HK-2 (cell line): ENCODE data around the gene FBXO41.

ENCODE experiments used
- DNase-seq: peaks from one replicate; pipeline ENCODE4 v3.0.0-alpha.2; 2018; ENCODE audit not compliant: unreplicated experiment

The FBXO41 gene, protein sequence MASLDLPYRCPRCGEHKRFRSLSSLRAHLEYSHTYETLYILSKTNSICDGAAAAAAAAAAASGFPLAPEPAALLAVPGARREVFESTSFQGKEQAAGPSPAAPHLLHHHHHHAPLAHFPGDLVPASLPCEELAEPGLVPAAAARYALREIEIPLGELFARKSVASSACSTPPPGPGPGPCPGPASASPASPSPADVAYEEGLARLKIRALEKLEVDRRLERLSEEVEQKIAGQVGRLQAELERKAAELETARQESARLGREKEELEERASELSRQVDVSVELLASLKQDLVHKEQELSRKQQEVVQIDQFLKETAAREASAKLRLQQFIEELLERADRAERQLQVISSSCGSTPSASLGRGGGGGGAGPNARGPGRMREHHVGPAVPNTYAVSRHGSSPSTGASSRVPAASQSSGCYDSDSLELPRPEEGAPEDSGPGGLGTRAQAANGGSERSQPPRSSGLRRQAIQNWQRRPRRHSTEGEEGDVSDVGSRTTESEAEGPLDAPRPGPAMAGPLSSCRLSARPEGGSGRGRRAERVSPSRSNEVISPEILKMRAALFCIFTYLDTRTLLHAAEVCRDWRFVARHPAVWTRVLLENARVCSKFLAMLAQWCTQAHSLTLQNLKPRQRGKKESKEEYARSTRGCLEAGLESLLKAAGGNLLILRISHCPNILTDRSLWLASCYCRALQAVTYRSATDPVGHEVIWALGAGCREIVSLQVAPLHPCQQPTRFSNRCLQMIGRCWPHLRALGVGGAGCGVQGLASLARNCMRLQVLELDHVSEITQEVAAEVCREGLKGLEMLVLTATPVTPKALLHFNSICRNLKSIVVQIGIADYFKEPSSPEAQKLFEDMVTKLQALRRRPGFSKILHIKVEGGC

GRCh38 chr2:73284296-73285158 is at the start of gene FBXO41:
FBXO41 (minus strand) TSS chr2:73284478; CDS start chr2:73269630, 14,848 bp downstream.
- DNase-seq, result peak; percentile 66

DNA sequence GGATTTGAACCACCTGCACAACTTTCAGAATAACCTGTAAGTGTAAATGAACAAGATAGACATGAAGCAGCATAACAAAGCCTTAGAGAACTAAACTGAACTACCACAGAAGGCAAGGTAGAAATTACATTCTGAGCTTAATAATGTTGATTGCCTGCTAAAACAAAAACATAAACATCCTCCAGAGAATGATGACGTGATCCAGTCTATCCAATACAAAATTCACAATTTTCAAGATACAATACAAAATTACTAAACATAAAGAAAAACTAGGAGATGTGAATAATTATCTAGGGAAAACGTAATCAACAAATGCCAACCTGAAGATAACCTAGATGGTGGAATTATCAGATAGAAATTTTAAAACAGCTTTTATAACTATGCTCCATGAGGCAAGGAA is 49.8 kb upstream of the FBXO41 start:
- DNase-seq, result no peak

- no peak for DNase-seq
Observed at GRCh38 chr2:73333564-73333963, 49.3 kb upstream of the FBXO41 start.

DNA sequence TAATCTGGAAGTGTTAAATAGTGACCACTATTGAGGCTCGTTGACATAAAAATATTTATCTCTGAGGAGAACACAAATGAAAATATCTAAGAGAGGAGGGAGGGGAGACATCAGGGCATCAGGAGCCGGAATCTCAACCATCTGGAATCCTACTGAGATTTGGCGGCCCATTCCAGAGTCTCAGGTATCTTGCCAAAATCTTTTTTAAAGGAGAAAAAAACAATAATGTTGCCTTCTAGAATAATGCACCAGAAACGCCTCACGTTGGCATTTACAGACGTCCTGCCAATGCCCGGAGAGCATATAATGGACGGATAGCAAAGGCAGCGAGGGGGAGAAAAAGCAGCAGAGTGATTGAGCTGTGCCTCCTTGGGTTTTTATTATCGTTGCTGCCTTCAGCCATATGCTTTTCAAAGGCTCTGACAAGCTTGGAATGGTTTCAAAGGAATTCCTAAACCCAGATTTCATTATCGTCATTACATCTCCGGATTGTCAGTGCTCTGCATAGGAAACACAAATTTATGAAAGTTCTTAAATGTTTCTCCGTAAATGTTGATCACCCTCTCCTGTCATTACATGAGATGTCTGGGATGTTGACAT is 39.9 kb upstream of the FBXO41 start:
- no peak for DNase-seq

- no peak for DNase-seq
Observed at GRCh38 chr2:73323551-73323950, 39.3 kb upstream of the FBXO41 start.

DNA sequence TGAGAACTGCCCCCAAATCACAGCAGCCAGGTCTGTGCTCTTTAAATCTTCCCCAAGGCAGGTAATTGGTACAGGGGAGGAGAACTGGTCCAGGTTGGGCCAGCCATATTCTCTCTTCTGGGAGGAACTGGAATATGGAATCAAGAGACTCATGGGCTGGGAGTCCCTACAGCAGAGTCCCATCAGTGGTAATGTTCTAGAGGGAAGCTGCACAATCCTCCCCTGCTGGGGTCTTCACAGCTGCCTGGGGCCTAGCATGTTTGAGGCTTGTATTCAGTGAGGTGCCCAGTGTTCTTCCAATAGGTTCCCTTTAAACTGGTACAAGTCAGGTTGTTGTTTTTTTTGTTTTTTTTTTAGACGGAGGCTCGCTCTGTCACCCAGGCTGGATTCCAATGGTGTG is 30.2 kb upstream of the FBXO41 start:
- no peak for DNase-seq

DNA sequence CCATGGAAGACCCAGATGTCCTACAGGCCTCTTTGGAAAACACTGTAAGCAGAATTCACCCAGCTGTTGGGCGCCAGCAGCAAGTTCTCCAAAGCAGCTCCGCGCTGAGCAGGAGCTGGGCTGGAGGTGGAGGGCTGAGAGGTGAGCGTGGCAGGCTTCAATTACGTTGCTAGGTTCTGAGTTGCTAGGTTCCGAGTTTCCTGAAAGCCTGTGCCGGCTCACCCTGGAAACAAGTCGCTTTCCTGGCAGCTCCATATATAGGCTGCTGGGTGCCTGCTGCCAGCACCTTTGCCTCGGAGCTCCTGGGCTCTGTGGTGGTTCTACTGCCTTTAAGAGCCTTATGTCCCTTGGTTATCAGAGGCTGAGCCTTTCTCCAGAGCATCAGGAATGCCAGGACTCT is 23.4 kb upstream of the FBXO41 start:
- no peak for DNase-seq

DNA sequence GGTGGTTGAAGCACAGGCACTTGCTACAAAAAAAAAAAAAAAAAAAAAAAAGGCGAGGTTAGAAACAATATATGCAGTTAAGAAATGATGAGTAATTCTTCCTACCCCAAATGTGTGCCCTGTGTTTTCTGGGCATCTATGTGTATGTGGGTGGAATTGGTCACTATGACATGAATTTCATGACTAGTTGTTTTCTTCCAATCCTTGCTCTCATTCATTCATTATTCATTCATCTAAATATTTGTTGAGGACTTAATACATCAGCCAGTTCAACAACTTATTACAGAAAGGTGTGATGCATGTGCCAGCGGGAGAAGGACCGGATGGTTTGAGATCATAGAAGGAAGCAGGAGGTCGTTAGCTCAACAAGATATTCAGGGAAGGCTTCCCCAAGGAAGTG is 17.4 kb upstream of the FBXO41 start:
- DNase-seq, result no peak

GRCh38 chr2:73300926-73301325 is 16.6 kb upstream of the FBXO41 start:
- no peak for DNase-seq

- no peak for DNase-seq
Observed at GRCh38 chr2:73297586-73297985, 13.3 kb upstream of the FBXO41 start.

- no peak for DNase-seq
Observed at GRCh38 chr2:73297151-73297559, 12.9 kb upstream of the FBXO41 start.

DNA sequence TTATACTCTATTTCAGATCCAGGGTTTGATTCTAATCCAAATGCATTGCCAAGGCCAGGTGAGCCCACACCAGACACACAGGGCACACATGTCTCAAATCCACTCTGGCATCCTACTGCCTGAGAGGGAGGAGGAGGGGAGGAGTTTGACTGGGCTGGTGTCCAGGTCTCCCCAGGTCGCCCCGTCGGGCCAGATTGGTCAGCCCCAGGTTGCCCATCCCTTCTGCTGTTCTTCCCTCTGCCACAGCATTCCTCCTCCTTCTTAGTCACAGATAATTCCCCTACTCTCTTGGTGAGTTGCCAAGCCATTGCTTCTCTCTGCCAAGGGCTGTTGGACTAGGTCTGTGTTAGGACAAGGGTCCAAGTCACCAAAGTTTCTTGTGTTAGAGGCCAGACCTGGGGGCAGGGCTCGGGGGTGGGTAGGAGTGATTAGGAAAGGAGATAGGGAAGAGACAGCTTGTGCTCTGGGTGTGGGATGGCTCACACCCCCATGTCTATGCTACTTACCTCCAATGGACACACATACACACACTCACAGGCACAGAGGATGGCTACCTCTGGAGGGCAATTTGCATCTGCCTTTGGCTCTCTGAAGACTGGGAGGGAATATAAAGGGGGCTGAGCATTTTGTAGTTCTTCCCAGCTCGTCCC is 11.6 kb upstream of the FBXO41 start:
- no peak for DNase-seq

GRCh38 chr2:73294239-73294638 is 10.0 kb upstream of the FBXO41 start:
- no peak for DNase-seq

GRCh38 chr2:73293534-73294171 is 9.4 kb upstream of the FBXO41 start, which contains the start of gene EGR4:
EGR4 (minus strand) TSS chr2:73293548; CDS start chr2:73293317, 231 bp downstream.
- DNase-seq, result peak; percentile 42

DNA sequence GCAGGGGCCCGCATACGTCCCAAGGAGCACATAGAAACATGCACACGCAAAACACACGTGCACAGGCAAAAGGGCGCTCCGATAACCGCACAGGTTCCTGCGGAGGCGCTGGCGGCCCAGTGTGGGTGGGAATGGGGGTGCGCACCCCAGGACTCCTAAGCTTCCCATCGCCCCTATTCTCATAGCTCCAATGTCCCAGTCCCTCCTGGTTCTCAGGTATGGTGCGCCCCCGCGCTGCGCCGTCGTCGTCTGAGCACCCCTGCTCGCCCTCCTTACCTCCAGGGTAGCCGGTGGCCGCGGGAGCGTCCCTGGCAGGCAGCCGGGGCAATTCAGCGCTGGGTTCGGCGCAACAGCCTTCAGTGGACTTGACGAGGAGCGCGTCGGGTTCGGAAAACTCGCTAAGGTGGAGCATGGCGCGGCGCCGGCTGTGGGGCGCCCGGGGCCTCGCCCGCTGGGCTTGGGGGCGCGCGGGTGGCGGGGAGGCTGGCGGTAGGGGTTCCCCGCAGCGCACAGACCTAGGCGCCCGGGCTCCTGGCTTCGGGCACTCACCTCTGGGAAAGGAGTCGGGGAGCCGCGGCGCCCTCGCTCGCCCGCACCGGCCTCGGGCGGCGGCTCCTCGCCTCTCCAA is 8.7 kb upstream of the FBXO41 start:
- no peak for DNase-seq

DNA sequence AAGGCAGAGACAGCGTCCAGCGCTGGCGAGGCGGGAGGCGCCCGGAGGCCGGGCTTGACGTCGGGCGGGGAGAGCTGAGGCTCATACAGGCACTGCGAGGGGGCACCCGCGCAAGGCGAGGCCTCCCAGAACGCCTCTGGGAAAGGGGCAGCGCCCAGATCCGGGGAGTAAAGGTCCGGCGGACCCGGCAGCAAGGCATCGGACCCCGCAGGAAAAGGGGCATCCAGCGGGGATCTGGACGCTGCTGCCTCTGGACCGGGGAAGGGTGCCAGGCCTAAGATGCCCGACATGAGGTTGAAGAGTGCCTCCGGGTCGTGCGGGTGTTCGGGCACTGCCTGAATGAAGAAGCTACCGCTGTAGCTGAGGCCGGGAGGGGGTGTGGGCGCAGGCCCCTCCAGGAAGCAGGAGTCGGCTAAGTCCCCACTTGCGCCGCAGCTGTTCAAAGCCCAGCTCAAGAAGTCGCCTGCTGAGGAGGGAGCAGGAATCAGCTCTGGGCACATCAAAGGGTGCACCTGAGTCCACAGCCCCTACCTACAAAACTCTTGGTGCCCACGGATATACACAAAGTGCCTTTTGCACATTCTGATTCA is 8.1 kb upstream of the FBXO41 start:
- no peak for DNase-seq

DNA sequence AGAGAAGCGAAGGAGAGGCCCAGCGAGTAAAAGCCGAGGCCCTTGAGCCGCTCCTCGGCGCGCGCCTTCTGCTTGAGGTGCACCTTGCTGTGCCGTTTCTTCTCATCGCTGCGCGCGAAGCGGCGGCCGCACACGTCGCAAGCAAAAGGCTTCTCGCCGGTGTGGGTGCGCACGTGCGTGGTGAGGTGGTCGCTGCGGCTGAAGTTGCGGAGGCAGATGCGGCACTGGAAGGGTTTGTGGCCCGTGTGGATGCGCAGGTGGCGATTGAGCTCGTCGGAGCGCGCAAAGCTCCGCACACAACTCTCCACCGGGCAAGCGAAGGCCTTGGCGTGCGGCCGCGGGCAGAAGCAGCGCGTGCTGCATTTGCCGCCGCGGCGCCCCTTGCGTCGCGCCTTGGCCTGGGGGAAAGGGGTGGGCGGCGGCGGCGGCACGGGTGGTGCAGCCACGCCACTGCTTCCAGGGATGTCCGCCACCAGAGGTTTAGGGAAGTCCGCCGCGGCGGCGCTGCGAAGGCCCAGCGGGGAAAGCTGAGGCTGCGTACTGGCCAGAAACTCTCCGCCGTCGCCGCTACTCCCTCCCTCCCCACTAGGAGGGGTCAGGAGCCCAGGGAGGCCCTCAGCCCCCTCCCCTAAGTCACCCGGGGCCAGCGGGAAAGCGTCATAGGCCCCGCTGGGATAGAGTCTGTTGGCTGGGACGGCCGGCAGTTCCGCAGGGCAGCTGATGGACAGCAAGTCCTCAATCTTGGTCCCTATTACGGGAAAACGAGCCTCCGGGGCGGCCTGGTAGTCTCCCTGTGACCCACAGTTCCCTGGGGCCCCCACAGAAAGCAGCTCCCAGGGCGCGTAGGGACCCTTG is 7.4 kb upstream of the FBXO41 start:
- DNase-seq, result no peak

DNA sequence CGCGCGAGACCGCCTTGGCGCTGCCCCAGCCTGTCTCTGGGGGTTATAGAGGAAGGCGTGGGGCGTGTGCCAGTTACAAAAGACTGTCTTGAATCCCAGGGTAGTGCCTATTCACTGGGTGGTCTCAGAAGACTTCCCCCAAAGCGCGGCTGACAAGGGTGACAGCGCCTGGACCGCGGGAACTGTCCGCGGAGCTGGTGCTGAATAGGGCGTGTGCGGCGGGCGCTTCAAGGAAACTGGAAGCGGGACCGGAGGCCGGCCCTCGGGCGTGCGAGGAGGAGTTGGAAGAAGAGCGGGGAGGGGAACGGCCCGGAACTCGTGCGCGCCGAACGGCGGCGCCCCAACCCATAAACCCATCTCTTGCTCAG is 6.8 kb upstream of the FBXO41 start:
- peak; percentile 66 for DNase-seq
